Hematopoietic multipotent progenitor cell treated with erythropoietin and hydrocortisone succinate and interleukin-3 and kit ligand, for 4 days (in vitro differentiated cells): ENCODE results near the gene TES.
A peak's percentile ranks its signal among the peaks of the same experiment; 100 is the strongest.
"Not testable (repeated sequence)": the region's sequence is repeated elsewhere in the genome, so short reads cannot be mapped to it uniquely, and the experiment has no call there.

Experiments used
- DNase-seq: peaks from one replicate; pipeline ENCODE4 v3.0.0-alpha.2; 2015

TES gene

GRCh38 chr7:116210345-116211005 lies at the start of gene TES:
TES (plus strand) TSS chr7:116210539; CDS start chr7:116210708, 169 bp downstream.
- peak; percentile 84 for DNase-seq

- no peak for DNase-seq
These were observed 48.6 kb upstream of the TES start for GRCh38 chr7:116161728-116162127.

- no peak for DNase-seq
These were observed 48.1 kb upstream of the TES start for GRCh38 chr7:116162254-116162653.

GRCh38 chr7:116162992-116163391 lies 47.3 kb upstream of the TES start:
- DNase-seq: no peak

GRCh38 chr7:116164552-116165306 lies 45.6 kb upstream of the TES start:
- no peak for DNase-seq

GRCh38 chr7:116165717-116166116 lies 44.6 kb upstream of the TES start:
- DNase-seq: peak; percentile 80

- DNase-seq: no peak
These were observed 44.2 kb upstream of the TES start for GRCh38 chr7:116166156-116166555.

GRCh38 chr7:116167177-116167576 lies 43.2 kb upstream of the TES start:
- peak; percentile 74 for DNase-seq

GRCh38 chr7:116169060-116169459 lies 41.3 kb upstream of the TES start:
- DNase-seq: no peak

GRCh38 chr7:116170180-116170579 lies 40.2 kb upstream of the TES start:
- DNase-seq: no peak

GRCh38 chr7:116171094-116171493 lies 39.2 kb upstream of the TES start:
- peak; percentile 22 for DNase-seq

- DNase-seq: no peak
These were observed 38.0 kb upstream of the TES start for GRCh38 chr7:116172353-116172752.

GRCh38 chr7:116173051-116174028 lies 37.0 kb upstream of the TES start:
- peak; percentile 79 for DNase-seq

- not testable (repeated sequence) for DNase-seq
These were observed 35.2 kb upstream of the TES start for GRCh38 chr7:116175095-116175494.

- no peak for DNase-seq
These were observed 34.1 kb upstream of the TES start for GRCh38 chr7:116176226-116176625.

- no peak for DNase-seq
These were observed 33.3 kb upstream of the TES start for GRCh38 chr7:116177009-116177408.

- DNase-seq: peak; percentile 83
These were observed 30.0 kb upstream of the TES start for GRCh38 chr7:116180302-116180701.

- DNase-seq: no peak
These were observed 28.3 kb upstream of the TES start for GRCh38 chr7:116182023-116182422.

- no peak for DNase-seq
These were observed 24.9 kb upstream of the TES start for GRCh38 chr7:116185450-116185849.

GRCh38 chr7:116185956-116186355 lies 24.4 kb upstream of the TES start:
- DNase-seq: no peak

GRCh38 chr7:116187400-116187799 lies 22.9 kb upstream of the TES start:
- no peak for DNase-seq

- no peak for DNase-seq
These were observed 16.8 kb upstream of the TES start for GRCh38 chr7:116193329-116194087.

- no peak for DNase-seq
These were observed 16.2 kb upstream of the TES start for GRCh38 chr7:116194115-116194514.
